CD4-positive, alpha-beta memory T cell (primary cell): Measurements from ENCODE around the gene NUDT19. TPM values are rescaled to one million over a fixed set of nuclear protein-coding genes. Genes with fewer than 3 reads are reported as not detected.
"Not testable (repeated sequence)": the region's sequence is repeated elsewhere in the genome, so short reads cannot be mapped to it uniquely, and the experiment has no call there.

Source experiments
- CTCF ChIA-PET: fragments of 350-600 bp; sonication (Branson Sonifier 250); formaldehyde crosslinking; loops from one replicate; lab custom pipeline; 2021; ENCODE audit warnings: inconsistent platforms; ENCODE audit not compliant: partially characterized antibody; lab: Charles Lee
- POLR2A ChIA-PET: fragments of 350-600 bp; sonication (Branson Sonifier 250); formaldehyde crosslinking; loops from one replicate; lab custom pipeline; 2021; ENCODE audit not compliant: partially characterized antibody; lab: Charles Lee
- DNase-seq, 5 donors: peaks; one replicate each; pipeline versions ENCODE4 v3.0.0 to v3.0.0-alpha.2; 2020 to 2022; ENCODE audit warnings: mixed read lengths in 1 of 5
- H3K27ac ChIP-seq: one replicate; pipeline ENCODE4 v1.7.0; 2013; ENCODE audit warnings: low read depth, low read length
- H3K27me3 ChIP-seq: 2 replicates; pipeline ENCODE4 v1.7.0; 2013; ENCODE audit warnings: mild to moderate bottlenecking, low read length, moderate library complexity; ENCODE audit not compliant: insufficient read depth
- H3K36me3 ChIP-seq: 2 replicates; pipeline ENCODE4 v1.7.0; 2013; ENCODE audit warnings: mild to moderate bottlenecking, low read length, moderate library complexity; ENCODE audit not compliant: insufficient read depth
- H3K4me1 ChIP-seq: 2 replicates; pipeline ENCODE4 v1.7.0; 2013; ENCODE audit warnings: mild to moderate bottlenecking, low read length, moderate library complexity; ENCODE audit not compliant: insufficient read depth
- H3K4me3 ChIP-seq, 2 donors: one replicate each; pipeline ENCODE4 v1.7.0; 2013; ENCODE audit warnings: low read length in 2 of 2, mild to moderate bottlenecking in 1 of 2
- H3K9me3 ChIP-seq, 2 donors: one replicate each; pipeline ENCODE4 v1.7.0; 2013; ENCODE audit warnings: low read length in 2 of 2, control low read depth in 1 of 2; ENCODE audit not compliant: control insufficient read depth in 1 of 2
- H3K27ac Mint-ChIP-seq, 7 donors: one replicate each; pipeline ENCODE4 v1.8.0; 2020 to 2021; ENCODE audit warnings: mixed read lengths in 7 of 7, mild to moderate bottlenecking in 6 of 7, inconsistent platforms in 3 of 7, moderate library complexity in 3 of 7
- H3K27me3 Mint-ChIP-seq, 2 donors: one replicate each; pipeline ENCODE4 v1.8.0; 2020 to 2021; ENCODE audit warnings: mixed read lengths in 2 of 2
- H3K36me3 Mint-ChIP-seq, 2 donors: one replicate each; pipeline ENCODE4 v1.8.0; 2020 to 2021; ENCODE audit warnings: mixed read lengths in 2 of 2, inconsistent platforms in 1 of 2, mild to moderate bottlenecking in 1 of 2
- H3K4me1 Mint-ChIP-seq, 4 donors: one replicate each; pipeline ENCODE4 v1.8.0; 2020 to 2021; ENCODE audit warnings: mixed read lengths in 4 of 4, mild to moderate bottlenecking in 1 of 4
- H3K4me3 Mint-ChIP-seq, 8 donors: one replicate each; pipeline ENCODE4 v1.8.0; 2020 to 2021; ENCODE audit warnings: mixed read lengths in 8 of 8, mild to moderate bottlenecking in 7 of 8, moderate library complexity in 6 of 8, inconsistent platforms in 3 of 8
- H3K9me3 Mint-ChIP-seq, 8 donors: one replicate each; pipeline ENCODE4 v1.8.0; 2020 to 2021; ENCODE audit warnings: mixed read lengths in 8 of 8, mild to moderate bottlenecking in 5 of 8, inconsistent platforms in 3 of 8, moderate library complexity in 1 of 8
- intact Hi-C: fragments of 100-400 bp; cut with micrococcal nuclease; formaldehyde crosslinking; loops from one replicate; pipeline ENCODE4 v1.15.1; 2023
- polyA plus RNA-seq, 2 donors: library from polyadenylated mRNA; unstranded; fragments of 300-500 nt; fragmentation: Illumina TruSeq; gene quantifications; one replicate each; pipeline ENCODE4 v1.2.3, GENCODE V29; 2021
- total RNA-seq, 2 experiments: library from RNA; stranded (reverse); gene quantifications; one replicate each; pipeline ENCODE4 v1.2.3, GENCODE V29; 2021

Gene NUDT19
- total and polyA plus RNA-seq, 4 experiments from 2014 or later = 2.0 to 10.6 (median 8.0) TPM

- H3K4me3 ChIP-seq, H3K27me3 ChIP-seq, H3K9me3 Mint-ChIP-seq, DNase-seq, H3K27ac Mint-ChIP-seq, H3K4me1 ChIP-seq, CTCF ChIA-PET, H3K27me3 Mint-ChIP-seq, H3K9me3 ChIP-seq, H3K4me3 Mint-ChIP-seq, POLR2A ChIA-PET, H3K27ac ChIP-seq, H3K4me1 Mint-ChIP-seq, intact Hi-C loops: not testable (repeated sequence)
- H3K36me3 ChIP-seq = peaks cover 16% of the 10 kb centered on the region
- peaks cover 25 to 45% of the 10 kb centered on the region in 2 donors for H3K36me3 Mint-ChIP-seq
These were observed 39.3 kb upstream of the NUDT19 start for GRCh38 chr19:32652331-32652730.

DNA sequence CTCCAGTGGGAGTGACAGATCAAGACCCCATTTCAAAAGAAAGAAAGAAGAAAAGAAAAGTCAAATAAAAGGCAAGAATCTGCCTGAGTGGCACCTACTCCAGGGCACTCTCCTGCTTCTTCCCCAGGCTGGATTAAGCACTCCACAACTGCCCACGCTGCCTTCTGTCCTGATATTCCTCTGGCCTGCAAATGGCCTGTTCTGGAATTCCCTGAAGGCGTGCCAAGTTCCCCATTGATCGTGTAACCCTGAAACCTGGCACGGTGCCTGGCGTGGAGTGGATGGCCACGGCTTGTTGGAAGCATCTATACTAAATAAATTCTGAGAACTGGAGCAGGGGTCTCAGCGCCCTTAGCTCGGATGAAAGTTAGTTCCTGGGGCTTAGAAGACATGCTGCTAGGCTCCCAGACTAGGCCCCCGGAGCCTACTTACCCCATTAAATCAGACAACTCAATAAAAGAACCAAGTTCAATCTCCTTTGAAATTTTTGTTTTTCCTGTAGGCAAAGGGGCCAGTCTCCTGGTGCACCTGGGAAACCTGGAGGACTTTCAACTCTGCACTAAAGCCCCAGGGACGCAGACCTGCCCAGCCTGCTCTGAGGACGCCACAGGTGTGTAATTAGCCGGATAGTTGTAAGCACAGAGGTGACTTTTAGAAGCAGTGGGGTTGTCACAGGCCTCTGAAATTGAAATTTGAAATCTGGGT lies 38.6 kb upstream of the NUDT19 start:
- no peak overlapping the region for H3K27ac Mint-ChIP-seq
- peaks cover 16% of the 10 kb centered on the region for H3K36me3 ChIP-seq
- CTCF ChIA-PET = no interaction called here

GRCh38 chr19:32653599-32653915 lies 38.1 kb upstream of the NUDT19 start:
- H3K4me3 Mint-ChIP-seq = no peak overlapping the region
- peaks cover 19% of the 10 kb centered on the region for H3K36me3 ChIP-seq
- intact Hi-C loops = no loop called here
- peaks cover 18 to 41% of the 10 kb centered on the region in 2 donors for H3K36me3 Mint-ChIP-seq
- no peaks in the 10 kb centered on the region for H3K9me3 ChIP-seq
- no peak overlapping the region for H3K4me3 ChIP-seq
- H3K27ac ChIP-seq = no peak overlapping the region
- CTCF ChIA-PET = no interaction called here
- H3K27ac Mint-ChIP-seq = no peak overlapping the region
- H3K4me1 Mint-ChIP-seq = no peaks in the 10 kb centered on the region
- no peaks in the 10 kb centered on the region for H3K4me1 ChIP-seq
- H3K27me3 ChIP-seq = no peaks in the 10 kb centered on the region
- H3K9me3 Mint-ChIP-seq = no peaks in the 10 kb centered on the region
- no peaks in the 10 kb centered on the region for H3K27me3 Mint-ChIP-seq
- POLR2A ChIA-PET = no interaction called here
- DNase-seq = no peak

More for the DNA sequence above, 38.6 kb upstream of the NUDT19 start:
- no peaks in the 10 kb centered on the region for H3K9me3 Mint-ChIP-seq
- H3K4me3 Mint-ChIP-seq = no peak overlapping the region
- Histone ChIP-seq H3K9me3 (no peaks in the 10 kb centered on the region), H3K27me3 (no peaks in the 10 kb centered on the region), H3K4me1 (no peaks in the 10 kb centered on the region), H3K4me3 (no peak overlapping the region), H3K27ac (no peak overlapping the region)
- no peaks in the 10 kb centered on the region for H3K4me1 Mint-ChIP-seq
- DNase-seq = no peak
- H3K36me3 Mint-ChIP-seq = peaks cover 21 to 40% of the 10 kb centered on the region in 2 donors
- POLR2A ChIA-PET = no interaction called here
- intact Hi-C loops = no loop called here
- no peaks in the 10 kb centered on the region for H3K27me3 Mint-ChIP-seq

DNA sequence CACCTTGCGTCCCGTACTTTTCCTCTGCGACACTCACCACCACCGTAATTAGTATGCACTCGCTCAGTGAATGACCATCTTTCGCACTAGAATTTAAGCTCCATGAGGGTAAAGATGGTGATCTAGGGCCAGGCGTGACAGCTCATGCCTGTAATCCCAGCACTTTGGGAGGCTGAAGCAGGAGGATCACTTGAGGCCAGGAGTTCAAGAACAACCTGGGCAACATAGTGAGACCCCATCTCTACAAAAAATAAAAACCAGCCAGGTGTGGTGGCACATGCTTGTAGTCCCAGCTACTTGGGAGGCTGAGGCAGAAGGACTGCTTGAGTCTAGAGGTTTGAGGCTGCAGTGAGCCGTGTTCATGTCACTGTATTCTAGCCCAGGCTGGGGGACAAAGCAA lies 35.2 kb upstream of the NUDT19 start:
- H3K9me3 ChIP-seq, H3K4me1 ChIP-seq, H3K4me1 Mint-ChIP-seq, H3K4me3 ChIP-seq, DNase-seq, H3K27me3 Mint-ChIP-seq, H3K27ac Mint-ChIP-seq, H3K9me3 Mint-ChIP-seq, intact Hi-C loops, H3K4me3 Mint-ChIP-seq, H3K27ac ChIP-seq, H3K27me3 ChIP-seq: not testable (repeated sequence)
- peaks cover 7 to 41% of the 10 kb centered on the region in 2 donors for H3K36me3 Mint-ChIP-seq
- peaks cover 15% of the 10 kb centered on the region for H3K36me3 ChIP-seq
- POLR2A ChIA-PET = interaction anchor here (0.6 to 1.8 kb wide), 2 partner anchors 8 to 19 kb away, joined by 3 to 4 read pairs; partner anchors contain the start of gene ANKRD27
- CTCF ChIA-PET = interaction anchor here (1.1 to 1.8 kb wide), 3 partner anchors 20 to 58 kb away, joined by 3 to 5 read pairs (median 5); partner anchors contain the start of gene RGS9BP

DNA sequence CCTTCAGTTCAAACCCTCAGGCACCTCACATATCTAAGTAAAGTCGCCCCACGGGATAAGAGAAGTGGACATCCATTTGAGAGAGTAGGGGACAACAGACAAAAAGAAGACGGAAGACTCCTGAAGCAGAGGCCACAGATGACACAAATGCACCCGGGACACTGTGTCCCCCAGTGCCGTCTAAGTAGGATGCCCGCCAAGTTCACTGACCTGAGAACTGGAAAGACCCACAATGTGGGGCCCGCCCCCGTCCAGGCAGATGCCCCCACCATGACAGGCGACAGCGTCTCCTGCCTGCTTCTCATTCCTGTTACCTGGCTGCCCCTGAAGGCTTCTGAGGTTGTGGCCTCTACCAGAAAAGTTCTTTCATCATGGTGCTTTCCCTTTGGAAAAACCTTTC lies 33.5 kb upstream of the NUDT19 start:
- Mint-ChIP-seq H3K4me3 (no peak overlapping the region), H3K9me3 (no peaks in the 10 kb centered on the region), H3K36me3 (peaks cover 7 to 37% of the 10 kb centered on the region in 2 donors), H3K27ac (peak overlapping the region in 1 of 7 donors; percentile 31), H3K27me3 (no peaks in the 10 kb centered on the region), H3K4me1 (peaks cover 0 to 4% (median 2%) of the 10 kb centered on the region in 4 donors)
- Histone ChIP-seq H3K9me3 (no peaks in the 10 kb centered on the region), H3K27ac (no peak overlapping the region), H3K27me3 (no peaks in the 10 kb centered on the region), H3K4me3 (no peak overlapping the region), H3K4me1 (no peaks in the 10 kb centered on the region), H3K36me3 (peaks cover 11% of the 10 kb centered on the region)
- ChIA-PET CTCF (no interaction called here), POLR2A (interaction anchor here (0.7 kb wide), 1 partner anchor 65 kb away, joined by 3 read pairs; no protein-coding TSS in a partner anchor)
- no peak for DNase-seq
- intact Hi-C loops = no loop called here

DNA sequence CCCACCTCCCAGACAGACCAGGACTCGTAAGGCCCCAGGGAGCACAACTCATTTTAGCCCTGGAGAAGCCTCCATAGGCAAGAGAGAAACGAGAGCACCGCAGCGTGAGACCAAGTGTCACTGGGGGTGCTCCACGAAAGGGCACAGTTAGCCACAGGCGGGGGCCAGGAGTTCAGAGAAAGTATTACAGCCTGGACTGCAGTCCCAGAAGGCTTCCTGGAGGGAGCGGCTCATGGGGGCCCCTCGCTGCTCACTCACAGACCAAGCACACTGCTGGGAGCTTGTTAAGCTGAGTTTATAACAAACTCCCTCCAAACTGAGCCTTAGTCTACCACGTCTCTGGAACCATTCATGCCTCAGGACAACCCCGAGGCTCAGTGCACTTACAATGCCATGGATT lies 33.1 kb upstream of the NUDT19 start:
- no peak overlapping the region for H3K27ac ChIP-seq
- POLR2A ChIA-PET = no interaction called here
- no peak for DNase-seq
- no peak overlapping the region for H3K4me3 ChIP-seq
- CTCF ChIA-PET = no interaction called here
- H3K9me3 Mint-ChIP-seq = no peaks in the 10 kb centered on the region
- peaks cover 7 to 35% of the 10 kb centered on the region in 2 donors for H3K36me3 Mint-ChIP-seq
- no peak overlapping the region for H3K4me3 Mint-ChIP-seq
- H3K36me3 ChIP-seq = peaks cover 11% of the 10 kb centered on the region
- no peaks in the 10 kb centered on the region for H3K27me3 Mint-ChIP-seq
- no peaks in the 10 kb centered on the region for H3K4me1 ChIP-seq
- no peaks in the 10 kb centered on the region for H3K9me3 ChIP-seq
- intact Hi-C loops = no loop called here
- H3K27me3 ChIP-seq = no peaks in the 10 kb centered on the region
- peaks cover 0 to 4% (median 3%) of the 10 kb centered on the region in 4 donors for H3K4me1 Mint-ChIP-seq
- no peak overlapping the region for H3K27ac Mint-ChIP-seq

DNA sequence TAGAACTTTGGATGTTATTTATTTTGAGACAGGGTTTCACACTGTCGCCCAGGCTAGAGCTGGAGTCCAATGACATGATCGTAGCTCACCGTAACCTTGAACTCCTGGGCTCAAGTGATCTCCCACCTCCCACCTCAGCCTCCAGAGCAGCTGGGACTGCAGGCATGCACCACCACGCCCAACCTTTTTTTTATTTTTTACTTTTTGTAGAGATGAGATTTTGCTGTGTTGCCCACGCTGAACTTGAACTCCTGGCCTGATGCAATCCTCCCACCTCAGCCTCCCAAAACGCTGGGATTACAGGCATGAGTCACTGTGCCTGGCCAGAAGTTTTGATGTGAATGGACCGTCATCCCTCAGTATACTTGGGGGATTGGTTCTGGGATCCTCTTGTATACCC lies 30.3 kb upstream of the NUDT19 start:
- Histone ChIP-seq H3K27ac (no peak overlapping the region), H3K36me3 (peaks cover 8% of the 10 kb centered on the region), H3K4me3 (no peak overlapping the region), H3K27me3 (no peaks in the 10 kb centered on the region), H3K4me1 (no peaks in the 10 kb centered on the region), H3K9me3 (no peaks in the 10 kb centered on the region)
- H3K27ac Mint-ChIP-seq = no peak overlapping the region
- no peaks in the 10 kb centered on the region for H3K9me3 Mint-ChIP-seq
- no peak for DNase-seq
- no peak overlapping the region for H3K4me3 Mint-ChIP-seq
- intact Hi-C loops = no loop called here
- H3K4me1 Mint-ChIP-seq = peaks cover 0 to 4% (median 4%) of the 10 kb centered on the region in 4 donors
- ChIA-PET CTCF (no interaction called here), POLR2A (no interaction called here)
- H3K36me3 Mint-ChIP-seq = peaks cover 3 to 24% of the 10 kb centered on the region in 2 donors
- H3K27me3 Mint-ChIP-seq = no peaks in the 10 kb centered on the region
